Neutrophil (primary cell): ENCODE results near the gene PILRB.
A peak's percentile ranks its signal among the peaks of the same experiment; 100 is the strongest.

ENCODE experiments used
- H3K27ac ChIP-seq: fragments of 200-600 bp; sonication (generic); 2 replicates; pipeline ENCODE4 v1.5.1; 2016; ENCODE audit warnings: mild to moderate bottlenecking, moderate library complexity
- H3K27me3 ChIP-seq: fragments of 200-600 bp; sonication (generic); 2 replicates; pipeline ENCODE4 v1.6.0; 2016; ENCODE audit warnings: mild to moderate bottlenecking
- H3K36me3 ChIP-seq: fragments of 200-600 bp; sonication (generic); 2 replicates; pipeline ENCODE4 v1.5.1; 2017
- H3K4me1 ChIP-seq, 2 experiments: fragments of 200-600 bp in 1 of 2; sonication (generic) in 1 of 2; 1 replicate in 1 of 2; 2 replicates in 1 of 2; pipeline versions ENCODE4 v1.5.1 to v1.6.1; 2013 to 2016; ENCODE audit warnings: low read depth in 1 of 2, low read length in 1 of 2, mild to moderate bottlenecking in 1 of 2, moderate library complexity in 1 of 2; ENCODE audit not compliant: control insufficient read depth in 1 of 2, insufficient read depth in 1 of 2
- H3K4me3 ChIP-seq, 2 experiments: fragments of 200-600 bp in 1 of 2; sonication (generic) in 1 of 2; 1 replicate in 1 of 2; 2 replicates in 1 of 2; pipeline ENCODE4 v1.5.1; 2013 to 2016; ENCODE audit warnings: low read depth in 1 of 2, low read length in 1 of 2, mild to moderate bottlenecking in 1 of 2, moderate library complexity in 1 of 2
- H3K9me3 ChIP-seq: fragments of 200-600 bp; sonication (generic); 2 replicates; pipeline ENCODE4 v1.5.1; 2016
- CTCF ChIP-seq: fragments of 200-600 bp; sonication (generic); IDR thresholded peaks from 2 replicates; pipeline ENCODE4 v1.5.1; 2016; ENCODE audit warnings: antibody characterized with exemption

PILRB gene

DNA sequence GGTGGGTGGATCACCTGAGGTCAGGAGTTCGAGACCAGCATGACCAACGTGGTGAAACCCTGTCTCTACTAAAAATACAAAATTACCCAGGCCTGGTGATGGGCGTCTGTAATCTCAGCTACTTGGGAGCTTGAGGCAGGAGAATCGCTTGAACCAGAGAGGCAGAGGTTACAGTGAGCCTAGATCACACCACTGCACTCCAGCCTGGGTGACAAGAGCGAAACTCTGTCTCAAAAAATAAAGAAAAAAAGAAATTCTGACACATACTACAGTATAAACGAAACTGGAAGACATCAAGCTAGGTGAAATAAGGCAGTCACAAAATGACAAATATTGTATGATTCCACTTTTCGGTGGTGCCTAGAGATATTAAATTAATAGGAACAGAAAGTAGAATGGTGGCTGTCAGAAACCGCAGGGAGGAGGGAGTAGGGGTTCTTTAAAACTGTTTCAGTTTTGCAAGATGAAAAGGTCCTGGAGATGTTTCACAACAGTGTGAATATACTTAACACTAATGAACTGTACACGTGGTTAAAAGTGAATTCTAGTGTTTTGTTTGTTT, 38.6 kb downstream of the PILRB start:
- H3K27ac ChIP-seq: peak overlapping the region; percentile 75
- TF ChIP-seq CTCF: no peak
- H3K9me3 ChIP-seq: no peaks in the 10 kb centered on the region
- peaks cover 87% of the 10 kb centered on the region for H3K36me3 ChIP-seq
- H3K27me3 ChIP-seq: no peaks in the 10 kb centered on the region
- peak overlapping the region in 1 of 2 experiments; percentile 18 for H3K4me3 ChIP-seq
- peaks cover 26 to 31% of the 10 kb centered on the region in 2 experiments for H3K4me1 ChIP-seq

DNA sequence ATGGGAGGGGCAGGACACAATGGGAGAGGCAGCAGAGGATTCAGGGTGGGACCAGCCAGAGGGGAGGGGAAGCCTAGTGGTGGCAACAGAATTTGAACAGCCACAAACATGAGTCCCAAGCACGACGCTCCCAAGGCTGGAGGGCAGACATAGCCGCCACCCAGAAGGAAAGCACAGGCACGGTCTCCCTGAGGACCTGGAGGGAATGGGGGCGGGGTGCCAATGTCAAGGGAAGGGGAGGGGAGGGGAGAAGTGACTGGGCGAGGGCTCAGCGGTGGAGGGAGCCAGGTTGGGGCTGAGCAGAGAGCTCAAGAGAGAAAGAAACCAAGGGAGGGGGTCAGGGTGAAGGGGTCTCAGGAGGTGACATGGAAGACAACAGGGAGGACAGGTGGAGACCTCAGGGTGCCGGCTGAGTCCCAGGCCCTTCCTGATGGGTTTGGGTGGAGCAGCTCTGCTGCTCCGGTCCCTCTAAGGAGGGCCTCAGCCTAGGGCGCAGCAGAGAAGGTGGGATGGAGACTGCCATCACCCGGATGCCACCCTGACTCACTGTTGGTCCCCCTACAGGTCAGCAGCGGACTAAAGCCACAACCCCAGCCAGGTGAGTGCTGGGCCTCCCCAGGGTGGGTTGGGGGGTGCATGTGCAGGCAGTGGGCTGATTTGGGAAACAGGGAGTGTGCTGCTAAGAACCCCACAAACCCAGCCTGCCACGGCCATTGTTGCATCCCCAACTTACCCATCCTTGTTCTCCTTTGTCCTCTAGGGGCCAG, 39.6 kb downstream of the PILRB start:
- no peak for TF ChIP-seq CTCF
- no peaks in the 10 kb centered on the region for H3K27me3 ChIP-seq
- H3K4me1 ChIP-seq: peaks cover 26 to 31% of the 10 kb centered on the region in 2 experiments
- H3K27ac ChIP-seq: peak overlapping the region; percentile 75
- H3K36me3 ChIP-seq: peaks cover 87% of the 10 kb centered on the region
- no peaks in the 10 kb centered on the region for H3K9me3 ChIP-seq
- H3K4me3 ChIP-seq: peak overlapping the region in 1 of 2 experiments; percentile 18

GRCh38 chr7:100398239-100398638, 40.3 kb downstream of the PILRB start:
- H3K27ac ChIP-seq: peak overlapping the region; percentile 18
- no peak for TF ChIP-seq CTCF
- no peaks in the 10 kb centered on the region for H3K9me3 ChIP-seq
- no peaks in the 10 kb centered on the region for H3K27me3 ChIP-seq
- peaks cover 24 to 25% of the 10 kb centered on the region in 2 experiments for H3K4me1 ChIP-seq
- peaks cover 87% of the 10 kb centered on the region for H3K36me3 ChIP-seq
- no peak overlapping the region for H3K4me3 ChIP-seq

GRCh38 chr7:100400041-100400440, 42.1 kb downstream of the PILRB start:
- no peak overlapping the region for H3K4me3 ChIP-seq
- peaks cover 93% of the 10 kb centered on the region for H3K36me3 ChIP-seq
- no peaks in the 10 kb centered on the region for H3K9me3 ChIP-seq
- H3K27me3 ChIP-seq: no peaks in the 10 kb centered on the region
- TF ChIP-seq CTCF: no peak
- H3K4me1 ChIP-seq: peaks cover 16 to 18% of the 10 kb centered on the region in 2 experiments
- peak overlapping the region; percentile 15 for H3K27ac ChIP-seq

DNA sequence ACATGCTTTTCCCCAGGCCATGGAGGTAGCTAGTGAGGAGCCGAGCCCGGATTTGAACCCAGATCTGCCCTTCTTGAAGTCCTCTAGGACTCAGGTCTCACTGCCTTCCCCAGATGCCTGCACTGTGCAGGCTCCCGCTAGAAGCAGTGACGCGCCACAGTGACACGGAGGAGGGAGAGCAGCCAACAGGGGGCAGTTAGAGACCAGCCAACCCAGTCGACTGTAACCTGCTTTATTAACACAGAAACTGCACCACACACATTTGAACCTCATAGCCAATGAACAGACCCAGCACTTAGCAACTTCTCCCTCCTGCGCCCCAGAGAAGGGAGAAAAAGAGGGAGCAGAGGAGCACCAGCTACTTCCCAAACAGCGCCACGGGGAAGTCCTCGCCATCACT, 42.7 kb downstream of the PILRB start:
- Histone ChIP-seq H3K27me3 (no peaks in the 10 kb centered on the region), H3K36me3 (peaks cover 93% of the 10 kb centered on the region), H3K4me1 (peaks cover 16 to 18% of the 10 kb centered on the region in 2 experiments), H3K9me3 (no peaks in the 10 kb centered on the region), H3K27ac (peak overlapping the region; percentile 15), H3K4me3 (no peak overlapping the region)
- no peak for TF ChIP-seq CTCF
